Measurements from ENCODE around the gene LAMA2.

The LAMA2 gene

GRCh38 chr6:129276461-129276860, 393.5 kb downstream of the LAMA2 start:
- no peak for DNase-seq

- no peak for DNase-seq
These were observed 394.0 kb downstream of the LAMA2 start for GRCh38 chr6:129276986-129277385.

GRCh38 chr6:129279343-129280292, 396.7 kb downstream of the LAMA2 start:
- DNase-seq, result no peak

GRCh38 chr6:129280293-129280644, 397.3 kb downstream of the LAMA2 start:
- no peak for DNase-seq

GRCh38 chr6:129280749-129281148, 397.8 kb downstream of the LAMA2 start:
- peak; percentile 62 for DNase-seq

GRCh38 chr6:129281168-129281796, 398.3 kb downstream of the LAMA2 start:
- DNase-seq, result no peak

- no peak for DNase-seq
These were observed 399.1 kb downstream of the LAMA2 start for GRCh38 chr6:129282019-129282418.

- no peak for DNase-seq
These were observed 401.3 kb downstream of the LAMA2 start for GRCh38 chr6:129284225-129284624.

GRCh38 chr6:129287231-129288177, 404.6 kb downstream of the LAMA2 start:
- DNase-seq, result no peak

GRCh38 chr6:129289442-129289841, 406.5 kb downstream of the LAMA2 start:
- DNase-seq, result no peak

GRCh38 chr6:129292836-129293235, 409.9 kb downstream of the LAMA2 start:
- DNase-seq, result no peak

GRCh38 chr6:129297592-129297991, 414.7 kb downstream of the LAMA2 start:
- no peak for DNase-seq

GRCh38 chr6:129302671-129303070, 419.7 kb downstream of the LAMA2 start:
- no peak for DNase-seq

- no peak for DNase-seq
These were observed 423.9 kb downstream of the LAMA2 start for GRCh38 chr6:129306826-129307225.

GRCh38 chr6:129307845-129308244, 424.9 kb downstream of the LAMA2 start:
- no peak for DNase-seq

GRCh38 chr6:129309154-129309553, 426.2 kb downstream of the LAMA2 start:
- no peak for DNase-seq

- DNase-seq, result no peak
These were observed 429.9 kb downstream of the LAMA2 start for GRCh38 chr6:129312880-129313279.

GRCh38 chr6:129314575-129314974, 431.6 kb downstream of the LAMA2 start:
- DNase-seq, result no peak

- no peak for DNase-seq
These were observed 435.2 kb downstream of the LAMA2 start for GRCh38 chr6:129317931-129318820.

- no peak for DNase-seq
These were observed 438.0 kb downstream of the LAMA2 start for GRCh38 chr6:129320892-129321291.

- DNase-seq, result no peak
These were observed 438.4 kb downstream of the LAMA2 start for GRCh38 chr6:129321303-129321702.

GRCh38 chr6:129324345-129324744, 441.4 kb downstream of the LAMA2 start:
- no peak for DNase-seq

Measured in CD4-positive, alpha-beta T cell treated with Interleukin-4 for 4 hours (primary cell).